ENCODE data around the gene BCL11B.

The BCL11B gene

DNA sequence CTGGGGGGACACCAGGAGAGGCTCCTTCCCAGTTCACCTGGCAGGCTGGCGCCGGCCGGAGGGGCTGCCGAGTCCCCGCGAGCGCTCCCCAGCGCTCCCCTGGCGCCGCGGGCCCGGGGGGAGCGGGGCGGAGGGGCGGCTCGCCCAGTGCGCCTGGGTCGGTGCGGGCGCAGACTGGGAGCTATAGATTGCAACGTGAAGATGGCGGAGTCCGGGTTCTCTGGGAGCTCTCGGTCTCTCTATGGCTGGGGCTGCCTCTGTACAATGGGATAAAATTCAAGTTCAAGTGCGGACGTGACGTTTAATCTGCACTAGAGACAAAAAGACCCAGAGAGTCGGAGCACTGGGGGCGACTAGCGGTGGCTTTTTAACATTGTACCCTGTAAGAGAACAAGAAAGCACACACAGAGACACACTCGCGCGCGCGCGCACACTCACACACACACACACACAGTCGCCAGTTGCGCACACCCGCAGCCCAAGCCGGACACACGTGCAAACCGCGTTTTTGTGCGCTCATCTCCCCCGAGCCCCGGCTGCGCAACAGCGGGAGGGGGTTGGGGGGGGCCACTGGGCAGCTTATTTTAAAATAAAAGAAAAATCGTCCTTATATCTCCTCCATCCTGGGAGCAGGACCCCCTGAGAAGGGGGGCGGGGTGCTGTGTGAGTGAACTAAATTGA is at the start of gene BCL11B:
BCL11B (minus strand) TSS at position 247 of the 681 bp plus-strand sequence. CDS start 979 bp downstream, outside the sequence.
- peak within 1 kb of the TSS; percentile 62 for H3K4me3 ChIP-seq (ENCODE audit: low read depth, low read length)

DNA sequence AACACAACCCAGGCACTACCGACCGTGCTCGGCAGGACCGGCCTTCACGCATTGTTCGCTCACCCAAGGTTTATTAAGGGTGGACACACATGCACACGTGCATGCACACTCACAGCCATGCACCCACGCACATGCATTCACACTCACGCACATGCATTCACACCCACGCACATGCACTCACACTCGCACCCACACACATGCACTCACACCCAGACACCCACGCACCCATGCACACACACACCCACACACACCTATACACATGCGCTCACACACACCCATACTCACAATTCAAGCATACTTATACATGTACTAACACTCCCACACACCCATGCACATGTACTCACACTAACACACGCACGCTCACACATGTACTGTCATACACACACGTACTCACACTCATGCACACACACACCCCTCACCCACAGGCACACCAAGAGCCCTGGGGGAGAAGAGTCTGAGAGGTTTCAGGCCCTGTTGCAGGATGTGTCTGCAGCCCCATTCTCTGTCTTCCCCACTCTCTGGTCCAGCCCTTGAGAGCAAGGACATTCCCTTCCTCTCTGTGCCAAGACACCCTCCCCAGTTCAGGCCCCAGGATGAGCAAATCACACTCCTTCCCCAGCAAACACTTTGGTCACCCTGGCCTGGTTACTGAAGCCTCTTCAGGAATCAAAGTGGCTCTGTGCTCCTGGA is 49.4 kb upstream of the BCL11B start:
- H3K4me3 ChIP-seq (ENCODE audit: low read depth, low read length) = no peak overlapping the region

DNA sequence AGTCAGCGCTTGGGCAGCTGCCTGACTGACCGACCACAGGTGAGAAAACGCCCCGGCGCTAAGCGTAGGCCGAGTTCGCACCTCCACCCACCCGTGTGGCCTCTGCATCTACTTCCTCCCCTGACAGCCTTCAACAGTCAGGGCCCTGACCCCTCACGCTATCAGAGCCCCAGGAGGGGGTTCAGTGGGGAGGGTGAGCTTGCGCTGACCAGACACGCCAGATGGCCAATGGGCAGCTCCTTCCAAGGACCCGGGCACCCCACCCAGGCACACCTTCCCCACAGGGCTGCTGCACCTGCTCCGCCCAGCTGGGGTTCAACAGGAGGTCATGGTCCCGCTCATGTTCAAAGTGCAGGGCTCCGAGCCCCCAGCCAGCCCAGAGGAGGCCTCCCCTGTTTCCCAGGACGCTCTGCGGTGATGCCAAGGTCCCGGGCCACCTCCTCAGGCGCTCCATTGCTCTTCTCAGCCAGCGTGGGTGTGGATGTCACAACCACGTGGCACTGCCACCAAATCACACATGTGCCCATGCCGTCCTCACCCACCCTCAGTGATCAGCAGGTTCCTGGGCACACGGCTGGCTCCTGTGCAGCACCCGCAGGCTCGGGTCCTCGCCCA is 48.7 kb upstream of the BCL11B start:
- no peak overlapping the region for H3K4me3 ChIP-seq (ENCODE audit: low read depth, low read length)

DNA sequence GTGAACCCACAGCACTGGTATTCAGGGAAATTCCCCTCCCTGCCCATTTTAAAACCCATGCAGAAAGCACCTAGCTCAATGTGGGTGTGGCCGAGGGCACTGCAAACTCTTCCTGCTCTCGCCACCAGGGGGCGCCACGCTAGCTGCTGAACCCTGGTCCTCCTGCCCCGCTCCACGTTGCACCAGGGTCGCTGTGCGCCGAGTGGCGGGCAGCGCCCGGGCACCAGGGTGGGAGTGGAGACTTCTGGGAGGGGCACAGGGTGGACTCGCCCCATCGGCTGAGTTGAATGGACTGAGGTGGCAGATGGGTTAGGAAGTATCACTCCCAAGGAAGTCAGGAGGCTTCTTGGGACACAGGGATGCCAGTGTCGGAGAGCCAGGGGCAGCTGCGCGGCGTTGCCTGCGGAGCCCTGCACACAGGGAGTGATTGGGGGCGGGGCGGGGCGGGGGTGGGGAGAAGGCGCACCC is 48.1 kb upstream of the BCL11B start:
- H3K4me3 ChIP-seq (ENCODE audit: low read depth, low read length) = no peak overlapping the region

DNA sequence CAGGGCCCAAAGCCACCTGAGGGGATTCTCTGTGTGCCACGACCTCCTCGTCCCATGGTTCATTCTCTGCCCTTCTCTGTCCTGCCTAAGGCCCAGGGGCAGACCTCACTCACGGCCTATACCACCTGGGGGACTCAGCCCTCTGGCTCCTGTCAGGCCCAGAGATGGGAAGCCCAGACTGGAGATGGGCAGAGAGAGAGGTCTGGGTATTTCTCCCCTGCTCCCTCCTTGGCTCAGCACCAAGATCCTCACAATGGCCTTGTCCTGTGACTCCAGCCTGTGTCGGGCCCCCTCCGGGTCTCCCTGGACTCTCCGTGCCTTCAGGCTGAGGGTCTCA is 46.9 kb upstream of the BCL11B start:
- no peak overlapping the region for H3K4me3 ChIP-seq (ENCODE audit: low read depth, low read length)

DNA sequence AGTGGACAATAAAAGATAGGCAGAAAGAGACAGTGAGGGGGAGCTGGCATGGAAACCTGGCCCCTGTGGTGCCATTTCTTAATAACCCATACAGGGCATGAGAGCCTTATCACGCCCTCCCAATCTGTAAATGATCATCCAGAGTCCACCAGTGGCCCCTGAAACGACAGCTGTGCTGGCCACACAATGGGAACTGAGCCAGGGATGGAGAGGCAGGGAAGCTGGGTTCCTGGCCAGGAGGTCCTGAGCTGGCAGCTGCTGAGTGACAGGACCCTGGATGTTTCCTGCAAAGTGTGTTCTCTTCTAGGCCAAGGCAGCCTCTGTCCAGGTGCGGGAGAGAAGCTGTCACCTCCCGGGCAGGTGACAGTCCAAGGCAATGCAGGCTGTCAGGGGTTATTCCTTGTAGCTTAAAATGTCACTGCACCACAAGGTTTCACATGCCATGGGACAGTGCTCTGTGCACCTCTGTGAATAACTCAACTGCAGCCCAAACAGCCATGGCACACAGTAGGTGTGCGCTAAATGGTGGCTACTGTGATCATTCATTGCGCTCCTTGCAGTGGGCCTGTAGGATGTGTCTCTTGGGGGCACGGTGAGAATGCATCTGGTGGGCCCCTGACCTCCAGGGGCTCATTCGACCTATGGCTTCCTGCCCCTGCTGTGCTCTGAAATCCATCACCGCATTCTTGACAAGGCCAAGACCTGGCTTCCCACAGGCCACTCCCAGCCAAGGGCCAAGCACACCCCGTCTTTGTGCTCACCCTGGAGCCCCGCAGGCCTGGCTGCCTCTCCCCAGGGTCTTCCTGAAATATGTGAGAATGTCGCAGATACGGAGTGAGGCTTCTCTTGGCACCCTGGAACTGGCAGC is 46.3 kb upstream of the BCL11B start:
- H3K4me3 ChIP-seq (ENCODE audit: low read depth, low read length) = no peak overlapping the region

DNA sequence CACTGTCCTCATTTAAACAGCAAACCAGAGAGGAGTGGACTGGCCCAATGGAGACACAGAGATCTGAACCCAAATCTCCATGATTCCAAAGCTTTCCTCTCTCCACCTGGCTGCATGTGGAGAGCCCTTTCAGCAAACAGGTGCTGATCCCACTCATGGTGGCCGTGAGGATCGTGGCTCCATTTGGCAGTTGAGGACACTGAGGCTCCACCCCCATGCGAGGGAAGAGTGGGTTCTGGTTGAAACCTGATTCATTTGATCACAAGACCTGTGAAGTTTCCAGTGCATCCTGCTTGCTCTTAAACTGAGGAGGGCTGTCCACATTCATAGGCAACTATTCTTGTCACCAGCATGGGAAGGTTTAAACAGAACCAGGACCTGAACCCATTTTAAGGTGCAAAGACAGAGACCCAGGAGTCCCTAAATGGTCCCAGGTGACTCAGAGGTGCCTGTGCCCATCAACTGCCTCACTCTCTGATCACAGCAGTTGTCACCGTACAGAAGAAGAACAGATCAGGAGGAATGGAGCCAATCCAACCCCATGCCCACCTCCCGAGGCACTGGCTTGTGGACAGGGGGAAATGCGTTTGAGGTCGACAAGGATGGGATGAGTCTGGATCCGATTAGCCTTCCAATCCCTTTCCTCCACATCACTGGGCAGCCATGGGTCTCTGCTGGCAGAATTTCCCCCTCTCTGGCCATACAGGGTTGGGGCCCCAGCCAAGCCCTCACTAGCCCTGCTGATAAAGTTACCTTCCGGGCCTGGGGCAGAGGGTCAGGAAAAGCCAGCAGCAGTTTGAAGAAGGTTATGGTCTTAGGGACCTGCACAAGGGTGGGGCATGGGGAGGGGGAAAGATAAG is 45.5 kb upstream of the BCL11B start:
- no peak overlapping the region for H3K4me3 ChIP-seq (ENCODE audit: low read depth, low read length)

DNA sequence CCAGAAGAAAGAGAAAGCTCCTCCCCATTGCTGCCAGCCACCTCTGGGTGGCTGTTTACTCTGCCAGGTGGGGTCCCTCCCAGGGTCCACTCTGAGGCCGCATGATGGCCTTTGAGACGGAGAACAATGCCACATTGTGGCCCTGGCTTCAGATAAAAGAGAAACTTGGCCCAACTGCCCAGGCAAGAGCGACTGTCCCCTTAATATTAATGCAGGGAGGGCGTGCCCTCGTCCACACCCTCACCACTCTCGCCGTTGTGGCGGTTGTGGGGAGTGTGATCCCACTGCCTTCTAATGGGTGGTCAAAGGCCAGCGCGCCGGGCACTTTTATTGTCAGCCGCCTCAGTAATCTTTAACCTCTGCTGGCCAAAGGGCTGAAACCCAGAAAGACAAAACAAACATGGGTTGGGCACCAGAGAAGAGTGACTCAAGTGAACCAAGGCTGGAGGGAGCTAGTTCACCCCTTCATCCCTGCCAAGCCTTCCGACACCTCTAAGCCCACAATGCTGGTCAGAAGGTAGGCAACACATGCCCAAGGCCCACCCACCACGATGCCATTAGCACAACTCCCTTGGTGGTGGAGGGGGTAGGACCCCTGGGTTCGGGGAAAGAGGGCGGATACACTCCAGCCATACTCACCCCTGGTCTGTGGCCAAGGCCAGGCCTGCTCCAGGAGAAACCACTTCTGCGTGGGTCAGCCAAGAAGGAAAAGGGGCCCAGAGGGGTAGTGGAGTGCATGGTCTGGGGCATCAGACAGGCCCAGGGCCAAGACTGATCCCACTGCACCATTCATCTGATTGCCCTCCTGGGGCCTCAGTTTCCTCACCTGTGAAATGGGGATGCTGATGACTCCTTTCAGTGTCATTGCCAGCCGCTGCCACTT is 44.5 kb upstream of the BCL11B start:
- H3K4me3 ChIP-seq (ENCODE audit: low read depth, low read length) = no peak overlapping the region

DNA sequence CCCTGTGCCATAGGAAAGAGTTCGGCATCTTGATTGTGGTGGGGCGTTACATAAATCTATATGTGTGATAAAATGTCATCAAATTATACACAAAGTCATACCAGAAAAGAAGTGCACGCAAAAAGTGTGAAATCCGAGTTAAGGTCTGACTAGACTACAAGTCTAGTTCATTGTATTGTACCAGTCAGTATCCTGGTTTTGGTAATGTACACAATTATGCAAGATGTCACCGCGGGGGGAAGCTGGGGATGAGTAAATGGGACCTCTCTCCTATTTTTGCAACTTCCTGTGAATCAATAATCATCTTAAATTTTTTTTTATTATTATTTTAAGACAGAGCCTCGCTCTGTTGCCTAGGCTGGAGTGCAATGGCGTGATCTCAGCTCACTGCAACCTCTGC is 43.2 kb upstream of the BCL11B start:
- H3K4me3 ChIP-seq (ENCODE audit: low read depth, low read length) = no peak overlapping the region

DNA sequence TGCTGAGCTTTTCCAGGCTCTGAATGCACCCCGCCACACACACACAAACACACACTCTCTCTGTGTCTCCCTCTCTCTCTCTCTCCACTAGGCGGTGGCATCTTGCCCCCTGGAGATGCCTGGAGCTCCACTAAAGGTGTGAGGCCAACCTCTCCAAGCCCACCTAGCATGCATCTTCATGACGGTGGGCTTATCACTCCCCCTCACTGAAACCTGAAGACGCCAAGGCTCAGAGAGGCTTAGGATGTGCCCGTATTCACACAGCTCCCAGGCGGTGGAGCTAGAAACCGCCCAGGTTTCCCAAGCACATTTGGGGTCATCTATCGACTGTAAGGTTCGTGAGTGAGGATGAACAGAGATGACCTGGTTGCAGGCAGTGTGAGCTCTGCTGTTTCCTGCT is 42.6 kb upstream of the BCL11B start:
- no peak overlapping the region for H3K4me3 ChIP-seq (ENCODE audit: low read depth, low read length)

DNA sequence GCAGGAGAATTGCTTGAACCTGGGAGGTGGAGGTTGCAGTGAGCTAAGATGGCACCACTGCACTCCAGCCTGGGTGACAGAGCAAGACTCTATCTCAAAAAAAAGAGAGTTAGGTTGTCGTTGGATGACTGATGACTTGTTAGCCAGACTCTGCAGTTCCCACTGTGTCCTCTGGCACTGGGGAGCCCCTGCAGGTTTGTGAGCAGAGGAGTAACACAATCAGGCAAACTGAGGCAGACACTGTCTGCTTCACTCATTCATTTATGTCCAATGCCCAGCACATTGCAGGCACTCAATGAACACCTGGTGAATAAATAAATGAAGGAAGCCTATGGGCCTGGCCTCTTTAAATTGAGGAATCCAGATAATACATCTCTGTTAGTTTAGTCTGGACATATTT is 41.2 kb upstream of the BCL11B start:
- H3K4me3 ChIP-seq (ENCODE audit: low read depth, low read length) = no peak overlapping the region

DNA sequence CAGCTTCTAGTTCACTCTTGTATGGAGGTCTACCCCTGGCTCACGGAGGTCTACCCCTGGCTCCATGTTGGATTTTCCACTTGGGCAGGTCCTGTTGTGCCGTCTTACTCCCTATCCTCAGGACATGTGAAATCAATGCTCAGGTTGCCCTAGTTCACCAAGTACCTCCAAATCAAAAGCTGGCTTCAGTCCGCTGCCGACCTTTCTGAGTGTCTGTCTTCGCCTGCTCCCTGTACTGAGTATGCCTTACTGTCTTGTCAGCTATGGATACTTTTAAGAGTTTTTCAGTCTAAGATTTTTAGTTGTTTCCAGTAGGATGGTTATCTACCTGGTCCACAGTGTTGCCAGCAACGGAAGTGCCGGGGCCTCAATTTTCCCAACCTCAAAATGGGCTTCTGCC is 40.1 kb upstream of the BCL11B start:
- H3K4me3 ChIP-seq (ENCODE audit: low read depth, low read length) = no peak overlapping the region

DNA sequence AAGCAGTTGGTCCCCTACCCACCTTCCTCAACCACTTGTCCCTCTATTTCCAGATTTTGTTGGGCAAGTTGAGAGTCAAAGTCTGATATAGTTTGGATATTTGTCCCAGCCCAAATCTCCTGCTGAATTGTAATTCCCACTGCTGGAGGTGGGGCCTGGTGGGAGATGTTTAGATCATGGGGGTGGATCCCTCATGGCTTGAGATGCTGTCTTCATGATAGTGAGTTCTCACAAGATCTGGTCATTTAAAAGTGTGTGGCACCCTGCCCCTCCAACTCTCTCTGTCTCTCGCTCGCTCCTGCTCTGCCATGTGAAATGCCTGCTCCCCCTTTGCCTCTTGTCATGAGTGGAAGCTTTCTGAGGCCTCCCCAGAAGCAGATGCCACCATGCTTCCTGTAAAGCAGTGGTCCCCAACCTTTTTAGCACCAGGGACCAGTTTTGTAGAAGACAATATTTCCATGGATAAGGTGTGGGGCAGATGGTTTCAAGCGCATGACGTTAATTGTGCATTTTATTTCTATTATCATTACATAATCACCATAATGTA is 37.3 kb upstream of the BCL11B start:
- H3K4me3 ChIP-seq (ENCODE audit: low read depth, low read length) = no peak overlapping the region

DNA sequence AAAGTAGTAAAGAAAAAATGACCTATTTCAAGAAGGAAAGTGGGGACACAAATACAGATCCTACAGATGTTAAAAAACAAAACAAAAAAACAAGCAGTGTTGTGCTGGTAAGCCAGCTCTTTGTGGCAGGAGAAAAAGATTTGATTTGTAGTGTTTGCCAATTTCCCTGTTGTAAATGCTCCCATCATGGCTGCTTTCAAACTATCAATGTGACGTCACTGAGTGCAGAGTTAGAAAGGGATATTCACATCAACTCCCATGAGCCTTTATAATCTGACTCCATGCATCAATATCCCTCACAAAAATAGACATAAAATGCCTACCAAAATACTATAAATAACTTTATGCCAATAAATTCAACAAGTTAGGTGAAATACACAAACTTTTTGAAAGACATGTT is 32.2 kb upstream of the BCL11B start:
- no peak overlapping the region for H3K4me3 ChIP-seq (ENCODE audit: low read depth, low read length)

DNA sequence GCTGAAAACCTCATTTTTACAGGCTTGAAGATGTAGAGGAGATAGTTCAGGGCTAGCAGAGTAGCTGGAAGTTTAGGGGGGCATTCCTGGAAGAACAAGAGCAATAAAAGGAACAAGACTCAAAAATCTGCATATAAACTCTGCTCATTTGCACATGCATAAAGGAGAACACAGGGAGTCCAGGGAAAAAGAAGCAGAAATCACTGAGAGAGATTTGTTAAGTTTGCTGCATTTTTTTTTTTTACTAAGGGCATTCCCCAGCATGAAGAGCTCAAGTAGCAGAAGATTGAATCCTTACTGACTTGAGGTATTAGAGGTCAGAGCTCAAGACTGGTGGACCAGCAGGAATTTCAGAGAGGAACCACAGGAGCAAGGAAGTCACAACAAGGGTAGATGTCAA is 28.2 kb upstream of the BCL11B start:
- H3K4me3 ChIP-seq (ENCODE audit: low read depth, low read length) = no peak overlapping the region

DNA sequence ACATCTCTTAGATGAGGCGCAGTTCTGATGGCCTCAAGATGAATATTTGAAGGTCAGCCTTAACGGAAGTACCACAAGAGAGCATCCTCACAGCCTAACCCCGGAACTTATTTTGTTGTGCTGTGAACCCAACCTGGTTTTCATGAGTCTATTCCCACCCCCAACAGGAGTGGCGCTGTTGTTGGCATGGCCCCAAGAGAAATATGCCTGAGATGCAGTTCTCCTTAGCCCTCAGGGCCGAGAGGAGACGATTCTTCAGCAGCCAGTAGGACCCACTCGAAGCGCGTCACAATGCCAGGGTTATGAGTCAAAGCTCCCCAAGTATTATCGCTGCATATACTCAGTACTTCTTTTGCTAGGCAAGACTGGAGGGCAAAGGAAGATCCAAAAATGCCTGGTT is 24.5 kb upstream of the BCL11B start:
- no peak overlapping the region for H3K4me3 ChIP-seq (ENCODE audit: low read depth, low read length)

DNA sequence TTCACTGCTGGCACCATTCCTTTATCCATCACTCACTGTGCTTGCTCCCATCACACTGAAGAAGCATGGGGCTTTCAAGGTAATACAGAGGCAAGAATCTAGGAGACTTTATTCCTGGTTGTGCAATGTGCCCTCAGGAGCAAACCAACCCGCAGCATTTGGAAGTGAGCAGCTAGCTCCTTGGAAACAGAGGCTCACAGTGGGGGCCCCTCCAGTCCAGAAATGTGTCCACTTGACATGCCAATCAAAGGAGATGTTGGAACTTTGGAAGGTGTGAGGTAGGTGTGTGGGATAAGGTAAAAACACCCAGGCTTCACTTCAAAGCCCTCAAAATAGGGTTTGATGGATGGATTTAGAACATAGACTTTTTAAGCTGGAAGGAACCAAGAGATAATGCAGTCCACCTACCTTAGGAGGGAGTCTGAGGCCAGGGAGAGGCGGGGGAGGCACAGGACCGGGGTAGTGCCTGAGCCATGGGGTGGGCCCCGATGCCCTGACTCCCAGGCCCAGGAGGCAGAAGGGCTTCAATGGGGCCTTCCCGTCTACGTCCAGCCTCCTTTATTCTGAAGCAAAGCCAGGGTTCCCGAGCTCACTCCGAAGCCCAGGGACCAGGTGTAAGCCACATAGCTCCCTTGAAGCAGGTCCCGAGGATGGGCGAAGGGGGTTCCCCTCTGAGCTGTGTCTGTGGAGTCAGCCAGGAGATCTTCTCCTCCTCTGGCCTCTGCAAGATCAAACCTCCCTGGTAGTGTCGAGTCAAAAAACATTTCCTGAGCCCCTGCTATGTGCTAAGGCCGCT is 17.6 kb upstream of the BCL11B start:
- H3K4me3 ChIP-seq (ENCODE audit: low read depth, low read length) = no peak overlapping the region

DNA sequence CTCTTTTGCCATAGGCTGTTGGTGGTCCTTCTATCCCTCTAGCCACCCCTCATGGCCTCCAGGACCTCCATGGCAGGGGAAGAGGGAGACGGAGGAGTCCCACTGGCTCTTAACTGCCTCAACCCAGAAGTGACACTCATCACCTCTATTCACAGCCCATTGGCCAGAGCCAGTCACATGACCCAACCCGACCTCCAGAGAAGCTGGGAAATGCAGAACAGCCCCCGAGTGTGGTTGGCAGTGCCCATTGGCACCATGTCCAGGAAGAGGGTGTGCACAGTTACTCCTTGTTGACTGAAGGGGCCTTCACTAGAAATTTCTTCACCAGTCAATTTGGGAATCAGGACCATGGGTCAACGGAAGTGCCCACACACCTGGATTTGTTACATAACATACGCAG is 17.0 kb upstream of the BCL11B start:
- no peak overlapping the region for H3K4me3 ChIP-seq (ENCODE audit: low read depth, low read length)

All from iPS-11a (cell line).